Activated naive CD4-positive, alpha-beta T cell treated with Interleukin-2 at 50 U/mL for 16 hours (primary cell): ENCODE measurements around the gene SLC46A1.
"Not testable (repeated sequence)": the region's sequence is repeated elsewhere in the genome, so short reads cannot be mapped to it uniquely, and the experiment has no call there.

Source experiments
- DNase-seq: peaks from one replicate; pipeline ENCODE4 v3.0.0-alpha.2; 2020

The SLC46A1 gene

DNA sequence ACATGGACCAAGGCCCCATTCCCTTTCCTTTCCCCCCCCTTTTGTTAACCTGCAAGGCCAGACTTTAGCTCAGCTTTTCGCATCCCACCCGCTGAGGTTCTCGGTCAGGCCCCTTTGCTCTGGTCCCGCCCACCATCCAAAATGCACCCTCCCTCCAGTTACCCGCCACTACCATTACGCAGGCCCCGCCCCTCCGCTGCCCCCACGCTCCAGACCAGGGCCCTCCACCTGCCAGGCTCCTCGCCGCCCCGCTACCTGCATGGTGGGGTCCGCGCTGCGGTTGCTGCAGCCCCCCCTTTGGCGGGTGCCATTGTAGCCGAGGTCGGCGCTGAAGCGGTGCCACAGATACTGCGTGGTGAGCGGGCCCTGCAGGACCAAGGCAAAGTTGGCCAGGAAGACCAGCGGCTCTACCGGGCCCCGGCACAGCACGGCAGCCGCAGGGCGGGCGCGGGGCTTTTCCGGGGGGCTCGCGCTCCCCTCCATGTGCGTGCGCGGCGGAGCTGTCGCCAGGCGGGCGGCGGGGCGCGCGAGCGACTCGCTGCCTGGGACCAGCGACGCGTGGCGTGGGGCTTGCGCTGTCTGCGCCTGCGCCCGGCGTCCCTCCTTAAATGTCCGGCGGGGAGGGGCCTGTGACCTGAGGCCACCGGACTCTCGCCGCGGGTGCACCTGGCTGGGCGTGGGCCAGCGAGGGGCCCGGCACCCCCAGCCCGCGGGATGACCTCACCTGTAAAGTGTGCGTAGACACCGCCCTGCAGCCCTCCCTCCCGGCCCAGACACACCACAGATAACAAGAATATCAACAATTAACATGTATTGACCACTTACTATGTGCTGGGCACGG lies at the start of gene SLC46A1:
Gene SLC46A1 (minus strand): TSS at position 581 of the 841 bp plus-strand sequence. CDS start 98 bp downstream, at position 483.
- peak; percentile 63 for DNase-seq

DNA sequence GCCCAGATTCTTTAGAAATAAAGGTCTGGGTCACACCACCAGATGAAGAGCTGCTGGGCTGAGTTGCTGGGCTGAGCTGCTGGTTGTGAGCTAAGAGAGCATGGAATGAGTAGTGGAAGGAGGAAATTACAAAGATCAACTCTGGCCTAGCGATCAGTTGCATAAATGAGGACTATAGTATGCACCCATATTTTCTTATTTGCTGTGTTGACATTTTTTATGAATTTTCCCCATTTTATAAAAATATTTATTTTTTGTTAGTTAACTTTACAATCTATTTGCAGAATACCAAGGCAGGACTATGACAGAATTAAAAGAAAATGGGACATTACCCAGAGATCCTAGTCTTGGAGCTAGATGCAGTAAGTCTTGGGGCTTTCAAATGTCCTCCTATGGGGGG lies 43.8 kb upstream of the SLC46A1 start:
- DNase-seq = no peak

DNA sequence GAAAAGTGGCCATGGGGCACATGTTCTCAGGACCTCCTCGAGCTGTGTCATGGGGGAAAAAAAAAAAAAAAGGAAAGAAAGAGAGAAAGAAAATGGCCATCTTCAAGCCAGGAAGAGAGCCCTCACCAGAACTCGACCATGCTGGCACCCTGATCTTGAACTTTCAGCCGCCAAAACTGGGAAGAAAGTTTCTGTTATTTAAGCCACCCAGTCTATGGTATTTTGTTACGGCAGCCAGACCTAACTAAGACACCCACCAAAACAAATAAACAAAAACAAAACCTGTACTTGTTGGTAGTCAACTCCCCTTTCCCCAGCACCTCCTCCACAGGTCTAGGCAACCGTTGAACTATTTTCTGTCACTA lies 41.4 kb upstream of the SLC46A1 start:
- no peak for DNase-seq

DNA sequence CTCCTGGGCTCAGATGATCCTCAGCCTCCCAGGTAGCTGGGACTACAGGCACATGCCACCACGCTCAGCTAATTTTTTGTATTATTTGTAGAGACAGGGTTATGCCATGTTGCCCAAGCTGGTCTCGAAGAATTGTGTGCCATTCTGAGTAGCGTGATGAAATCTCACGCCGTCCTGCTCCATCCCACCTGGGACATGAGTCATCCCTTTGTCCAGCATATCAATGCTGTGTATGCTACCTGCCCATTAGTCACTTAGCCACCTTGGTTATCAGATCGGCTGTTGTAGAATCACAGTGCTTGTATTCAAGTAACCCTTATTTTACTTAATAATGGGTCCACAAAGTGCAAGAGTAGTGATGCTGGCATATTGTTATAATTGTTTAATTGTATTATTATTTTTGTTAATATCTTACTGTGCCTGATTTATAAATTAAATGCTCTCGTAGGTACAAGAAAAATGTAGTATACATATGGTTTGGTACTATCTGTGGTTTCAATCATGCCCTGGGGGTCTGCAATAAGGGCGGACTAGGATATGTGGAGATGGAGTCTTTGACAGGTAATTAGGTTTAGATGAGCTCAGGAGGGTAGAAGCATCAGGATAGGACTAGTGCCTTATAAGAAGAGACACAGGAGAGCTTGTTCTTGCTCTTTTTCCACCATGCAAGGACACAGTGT lies 40.8 kb upstream of the SLC46A1 start:
- DNase-seq = no peak

DNA sequence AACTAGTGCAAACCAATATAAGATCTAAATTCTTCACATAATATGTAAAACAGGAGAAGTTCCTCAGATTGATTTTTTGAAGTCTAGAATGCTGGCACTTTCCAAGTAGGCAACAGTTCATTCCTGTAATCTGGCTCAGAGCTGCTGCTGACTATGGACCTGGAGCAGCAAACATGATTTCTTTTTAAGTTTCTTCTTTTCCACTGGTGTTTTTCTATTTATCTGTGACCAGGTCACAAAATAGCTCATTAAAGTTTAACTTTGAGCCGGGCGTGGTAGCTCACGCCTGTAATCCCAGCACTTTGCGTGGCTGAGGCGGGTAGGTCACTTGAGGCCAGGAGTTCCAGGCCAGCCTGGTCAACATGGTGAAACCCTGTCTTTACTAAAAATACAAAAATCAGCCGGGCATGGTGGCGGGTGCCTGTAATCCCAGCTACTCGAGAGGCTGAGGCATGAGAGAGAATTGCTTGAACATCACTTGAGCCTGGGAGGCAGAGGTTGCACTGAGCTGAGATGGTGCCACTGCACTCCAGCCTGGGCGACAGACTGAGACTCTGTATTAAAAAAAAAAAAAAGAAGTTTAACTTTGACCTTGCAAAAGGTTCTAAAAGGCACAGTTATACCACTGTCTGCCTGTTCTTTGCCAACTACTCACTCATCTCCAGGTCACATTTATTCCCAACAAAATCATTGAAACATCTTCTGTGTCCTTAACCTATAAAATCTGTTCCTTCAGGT lies 38.1 kb upstream of the SLC46A1 start:
- no peak for DNase-seq

DNA sequence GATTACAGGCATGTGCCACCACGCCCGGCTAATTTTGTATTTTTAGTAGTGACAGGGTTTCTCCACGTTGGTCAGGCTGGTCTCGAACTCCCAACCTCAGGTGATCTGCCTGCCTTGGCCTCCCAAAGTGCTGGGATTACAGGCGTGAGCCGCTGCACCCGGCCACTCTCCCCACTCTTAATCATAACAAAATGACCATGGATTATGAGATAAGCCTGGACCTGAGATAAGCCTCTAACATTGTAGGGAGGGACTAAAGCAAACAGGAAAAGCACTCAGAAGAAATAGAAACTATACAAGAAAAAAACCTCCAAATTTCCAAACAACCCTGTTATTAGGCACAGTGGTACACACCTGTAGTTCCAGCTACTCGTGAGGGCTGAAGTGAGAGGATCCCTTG lies 28.3 kb upstream of the SLC46A1 start:
- DNase-seq = not testable (repeated sequence)

DNA sequence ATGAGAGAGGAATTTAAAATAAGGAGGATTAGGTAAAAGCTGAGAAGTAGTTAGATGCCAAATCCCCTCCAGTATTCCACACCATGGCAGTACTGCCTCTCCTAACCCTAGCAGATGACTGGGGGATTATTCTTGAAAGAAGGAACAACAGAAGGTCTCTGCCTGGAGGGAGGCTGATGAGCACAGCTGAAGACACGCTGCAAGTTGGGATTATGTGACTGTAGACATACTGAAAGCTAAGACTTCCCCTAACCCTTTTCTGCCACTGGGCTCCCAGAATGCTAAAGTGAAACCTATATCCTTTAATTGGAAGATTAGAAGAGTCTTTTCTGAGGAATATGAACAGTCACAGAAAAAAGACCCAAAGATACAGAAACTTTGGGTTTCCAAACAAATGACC lies 27.7 kb upstream of the SLC46A1 start:
- DNase-seq = no peak

DNA sequence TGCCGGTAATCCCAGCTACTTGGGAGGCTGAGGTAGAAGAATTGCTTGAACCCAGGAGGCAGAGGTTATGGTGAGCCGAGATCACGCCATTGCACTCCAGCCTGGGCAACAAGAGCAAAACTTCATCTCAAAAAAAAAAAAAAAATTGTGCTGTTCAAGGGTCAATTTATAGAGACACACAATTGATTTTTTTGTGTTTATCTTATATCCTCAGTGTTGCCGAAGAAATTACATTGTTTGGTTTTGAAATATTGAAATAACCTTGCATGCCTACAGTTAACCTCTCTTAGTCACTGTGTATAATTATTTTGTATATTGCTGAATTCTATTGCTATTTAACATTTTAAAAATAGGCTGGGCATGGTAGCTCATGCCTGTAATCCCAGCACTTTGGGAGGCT lies 22.0 kb upstream of the SLC46A1 start:
- DNase-seq = not testable (repeated sequence)

DNA sequence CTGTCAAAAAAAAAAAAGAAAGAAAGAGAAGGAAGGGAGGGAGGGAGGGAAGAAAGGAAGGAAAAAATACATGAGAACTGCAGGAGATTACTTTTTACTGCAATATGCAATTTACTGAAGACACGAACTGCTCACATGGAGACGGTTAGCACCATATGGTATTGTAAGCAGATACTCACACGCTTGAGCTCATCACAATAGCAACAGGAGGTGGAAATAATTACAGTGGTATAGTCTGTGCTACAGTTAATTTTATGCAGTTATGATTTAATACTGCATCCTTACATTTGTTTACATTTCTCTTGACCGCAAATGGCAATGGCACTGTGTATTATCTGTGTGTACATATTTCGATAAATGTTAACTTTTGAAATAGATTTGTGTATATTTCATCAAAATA lies 21.4 kb upstream of the SLC46A1 start:
- DNase-seq = no peak

DNA sequence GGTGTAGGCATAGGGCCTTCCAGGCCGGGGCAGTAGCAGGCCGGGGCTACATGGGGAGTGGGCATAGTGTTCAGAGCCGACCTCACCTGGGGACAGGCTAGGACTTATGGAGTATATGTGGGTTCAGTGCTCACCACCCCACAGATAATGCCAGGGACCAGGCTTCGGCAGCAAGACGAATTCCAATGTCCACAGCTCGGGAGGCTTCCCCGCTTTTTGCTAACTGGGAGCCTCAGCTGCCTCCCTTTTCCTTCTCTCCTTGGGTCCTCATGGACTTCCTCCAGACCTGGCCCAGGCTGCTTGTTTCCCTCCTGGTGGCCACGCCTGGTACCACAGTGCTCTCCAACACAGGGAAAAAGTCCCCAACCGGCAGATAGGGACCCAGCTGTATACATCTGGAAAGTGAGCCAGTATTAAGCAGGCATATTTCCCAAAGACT lies 20.1 kb upstream of the SLC46A1 start:
- no peak for DNase-seq

DNA sequence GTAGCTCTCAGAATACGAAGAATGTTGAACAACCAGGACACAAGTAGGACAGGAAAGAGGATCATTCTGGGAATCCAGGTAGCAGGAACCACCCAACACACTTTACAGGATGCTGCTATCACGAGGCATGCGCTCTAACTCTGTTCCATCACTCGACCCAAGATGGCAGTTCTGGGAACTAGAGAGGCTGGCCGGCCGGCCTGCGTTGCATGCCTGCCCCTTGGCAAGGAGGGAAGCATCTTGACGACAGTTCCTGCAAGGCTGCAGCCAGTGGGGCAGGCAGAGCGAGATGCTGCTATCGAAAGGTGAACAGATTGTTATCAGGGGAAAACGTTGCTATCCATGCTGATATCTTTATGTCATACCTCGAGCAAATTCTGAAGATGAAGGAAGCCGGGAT lies 19.2 kb upstream of the SLC46A1 start:
- no peak for DNase-seq

DNA sequence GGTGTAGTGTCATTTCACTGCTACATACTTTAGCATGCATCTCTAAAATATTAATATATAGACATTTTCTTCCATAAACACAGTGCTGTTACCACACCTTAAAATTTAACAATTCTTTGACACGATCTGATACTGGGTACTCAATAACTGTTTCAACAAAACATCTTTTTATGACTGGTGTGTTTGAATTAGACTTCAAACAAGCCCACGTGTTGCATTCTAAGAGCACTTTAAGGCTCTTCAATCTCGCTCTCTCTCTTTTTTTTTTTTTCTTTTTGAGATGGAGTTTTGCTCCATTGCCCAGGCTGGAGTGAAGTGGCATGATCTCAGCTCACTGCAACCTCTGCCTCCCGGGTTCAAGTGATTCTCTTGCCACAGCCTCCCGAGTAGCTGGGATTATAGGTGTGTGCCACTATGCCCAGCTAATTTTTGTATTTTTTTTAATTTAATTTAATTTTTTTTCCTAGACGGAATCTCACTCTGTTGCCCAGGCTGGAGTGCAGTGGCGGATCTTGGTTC lies 15.8 kb upstream of the SLC46A1 start:
- DNase-seq = no peak

DNA sequence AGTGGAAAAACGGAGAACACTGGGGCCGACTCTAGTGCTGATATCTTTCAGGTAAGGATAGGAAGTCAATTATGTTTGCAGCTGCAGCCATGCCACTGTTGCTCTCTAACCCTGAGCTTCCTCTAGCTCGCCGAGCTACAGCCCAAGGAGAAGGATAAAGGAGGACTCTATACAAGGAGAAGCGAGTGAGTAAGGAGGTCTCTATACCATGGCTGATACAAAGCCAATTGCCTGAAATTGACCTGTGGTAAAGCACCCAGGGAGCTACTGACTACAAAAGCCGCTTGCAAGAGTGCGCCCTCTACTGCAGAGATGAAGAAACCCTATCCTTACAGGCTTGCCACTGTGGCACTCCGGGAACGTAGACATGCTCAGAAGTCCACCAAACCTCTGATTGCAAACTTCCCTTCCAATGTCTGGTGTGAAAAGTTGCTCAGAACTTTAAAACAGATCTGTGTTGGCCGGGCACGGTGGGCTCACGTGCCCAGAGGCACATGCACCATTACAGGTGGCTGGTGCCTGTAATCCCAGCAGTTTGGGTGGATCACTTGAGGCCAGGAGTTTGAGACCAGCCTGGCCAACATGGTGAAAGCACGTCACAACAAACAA lies 10.8 kb upstream of the SLC46A1 start:
- DNase-seq = peak; percentile 52

DNA sequence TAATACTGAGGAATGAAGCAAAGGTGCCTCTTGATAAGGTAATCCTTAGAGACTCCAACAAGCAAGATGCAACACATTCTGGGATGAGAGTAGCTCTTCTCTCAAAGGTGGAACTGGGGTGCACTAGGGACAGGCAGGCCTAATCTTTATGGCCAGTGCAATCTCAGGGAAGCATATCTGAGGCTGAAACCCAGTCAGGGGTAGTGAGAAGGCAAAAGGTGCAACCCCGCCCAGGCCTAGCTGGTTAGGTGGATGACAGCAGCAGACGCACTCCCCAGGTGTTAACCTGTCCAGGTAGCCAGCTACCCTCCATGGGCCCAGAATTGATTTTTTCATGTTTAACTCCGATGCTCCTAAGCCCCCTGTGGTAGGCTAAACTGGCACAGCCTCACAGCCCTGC lies 9.9 kb upstream of the SLC46A1 start:
- DNase-seq = no peak

DNA sequence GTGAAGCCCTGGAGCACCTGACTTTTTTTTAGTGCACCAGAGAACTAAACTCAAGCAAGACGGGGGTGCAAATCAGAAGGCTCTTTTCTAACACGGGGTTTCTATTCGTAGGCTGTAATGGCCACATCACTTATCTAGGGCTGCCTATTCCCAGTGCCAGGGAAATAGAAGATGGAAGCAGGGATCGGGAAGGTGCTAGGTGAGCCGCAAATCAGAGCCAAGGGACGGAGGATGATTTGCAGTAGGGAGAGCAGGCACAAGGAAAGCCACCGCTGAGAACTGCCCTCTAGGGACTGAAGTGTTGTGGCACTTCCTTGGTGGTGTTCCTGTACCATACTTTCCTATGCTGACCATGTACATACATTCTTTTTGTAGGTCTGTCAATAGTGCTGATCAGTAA lies 7.8 kb upstream of the SLC46A1 start:
- no peak for DNase-seq

DNA sequence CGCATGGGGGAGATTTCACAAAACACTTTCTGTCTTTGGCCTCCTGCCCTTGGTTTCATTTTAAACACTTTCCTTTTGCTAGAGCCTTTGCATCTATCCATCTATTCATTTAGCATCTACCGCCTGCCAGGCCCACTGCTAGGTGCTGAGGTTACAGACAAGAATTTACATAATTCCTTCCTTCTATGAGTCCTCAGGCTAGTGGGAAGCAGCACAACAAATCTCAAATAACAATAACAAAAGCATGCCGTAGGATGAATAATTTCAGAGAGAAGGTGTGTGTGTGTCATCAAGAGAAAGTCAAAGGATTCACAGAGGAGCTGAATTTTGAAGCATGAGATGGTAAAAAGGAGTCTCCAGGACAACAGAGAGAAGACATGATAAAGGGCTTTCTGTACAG lies 6.1 kb upstream of the SLC46A1 start:
- DNase-seq = no peak

DNA sequence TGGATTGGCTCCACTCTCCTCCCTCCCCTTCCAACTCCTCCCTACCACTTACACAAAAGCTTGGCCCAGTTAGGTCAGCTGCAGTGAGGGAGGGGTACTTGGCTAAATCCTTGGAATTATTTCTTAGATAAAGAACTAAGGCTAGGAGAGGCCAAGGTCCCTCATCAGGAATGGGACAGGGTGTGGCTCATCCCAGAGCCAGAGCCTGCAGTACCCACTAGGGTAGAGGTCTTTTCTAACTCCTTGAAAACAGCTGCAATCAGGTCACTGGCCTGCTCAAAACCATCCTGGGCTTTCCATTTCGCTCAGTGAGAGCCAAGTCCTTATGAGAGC lies 1.9 kb upstream of the SLC46A1 start:
- no peak for DNase-seq

DNA sequence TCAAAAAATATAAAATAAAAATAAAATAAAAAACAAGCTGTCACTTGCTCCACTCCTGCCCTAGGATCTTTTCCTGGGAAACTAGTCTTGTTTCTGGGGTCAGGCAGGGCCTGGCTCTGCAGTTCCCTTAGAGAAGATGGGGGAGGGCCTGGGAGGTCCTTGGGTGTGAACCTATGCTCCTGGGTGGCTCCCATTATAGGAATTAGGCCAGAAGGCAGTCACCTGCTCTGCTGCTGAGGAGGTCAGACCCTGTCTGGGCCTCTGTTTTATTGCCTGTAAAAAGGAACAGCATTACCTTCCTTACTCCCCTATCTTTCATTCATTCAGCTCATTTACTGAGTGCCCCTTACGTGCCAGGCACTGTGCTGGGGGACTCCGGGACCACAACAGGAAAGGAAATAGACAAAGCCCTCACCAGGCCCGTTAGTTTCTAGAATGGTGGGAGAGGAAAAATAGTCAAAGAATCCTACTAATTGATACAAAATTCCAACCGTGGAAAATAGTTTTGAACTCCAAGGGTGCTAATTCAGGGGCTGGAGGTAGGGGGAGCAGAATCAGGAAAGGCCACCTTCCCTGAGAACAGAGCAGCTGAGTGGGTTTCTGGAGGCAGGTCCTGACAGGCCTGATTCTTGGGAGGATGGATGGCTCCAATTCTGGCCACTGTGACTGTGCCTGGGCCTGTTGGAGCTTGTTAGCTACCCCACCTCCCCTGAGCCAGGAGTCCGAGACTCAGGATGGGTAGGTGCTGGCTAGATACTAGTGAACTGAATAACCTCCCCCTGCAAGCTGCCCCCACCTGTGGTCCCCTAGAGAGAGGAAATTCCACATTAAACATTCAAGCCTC lies 1.3 kb upstream of the SLC46A1 start:
- no peak for DNase-seq

DNA sequence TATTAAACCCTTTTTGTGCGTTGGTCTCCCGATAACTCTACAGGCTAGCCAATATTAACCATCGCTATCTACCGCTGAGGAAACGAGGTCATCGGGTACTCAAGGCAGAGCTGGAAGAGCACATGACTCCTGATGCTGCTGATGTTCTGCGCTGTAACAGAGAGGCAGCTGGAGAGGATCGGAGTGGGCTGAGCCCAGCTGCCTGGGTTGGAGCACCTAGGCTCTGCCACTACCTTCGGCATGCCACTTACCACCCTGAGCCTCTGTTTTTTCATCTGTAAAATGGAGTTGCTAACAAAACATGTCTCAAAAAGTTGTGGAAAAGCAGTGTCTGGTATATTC lies 432 bp upstream of the SLC46A1 start:
- DNase-seq = no peak

DNA sequence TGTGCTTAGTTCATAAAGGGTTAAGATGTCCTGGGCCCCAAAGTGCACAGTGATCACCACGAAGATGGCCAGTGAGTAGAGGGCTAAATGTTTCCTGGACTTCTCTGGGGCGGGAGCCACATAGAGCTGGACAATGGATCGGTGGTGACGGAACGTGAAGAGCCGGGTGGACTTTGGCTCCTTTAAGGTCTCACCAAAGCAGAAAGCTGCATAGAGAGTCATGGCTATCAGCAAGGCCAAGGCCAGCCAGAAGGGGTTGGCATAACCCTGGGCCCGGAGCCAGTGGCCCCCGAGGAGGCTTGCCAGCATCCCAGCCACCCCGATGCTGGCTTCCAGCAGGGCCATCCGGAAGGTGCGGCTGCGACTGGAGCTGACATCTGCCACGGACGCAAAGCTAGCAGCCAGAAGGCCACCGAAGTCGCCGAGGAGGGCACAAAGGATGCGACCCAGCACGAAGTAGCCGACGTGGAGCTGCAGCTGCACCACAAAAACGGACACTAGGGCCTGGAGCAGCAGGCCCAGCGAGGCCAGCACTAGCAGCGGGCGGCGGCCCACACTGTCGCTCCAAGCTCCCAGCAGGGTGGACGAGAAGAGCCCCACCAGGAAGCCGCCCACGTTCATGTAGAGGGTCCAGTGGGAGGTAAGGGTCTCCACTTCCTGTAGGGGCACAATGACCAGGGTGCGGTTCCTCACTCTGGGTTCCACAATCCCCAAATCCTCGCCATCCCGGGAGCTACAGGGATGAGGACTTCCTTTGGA lies 1.0 kb downstream of the SLC46A1 start:
- DNase-seq = no peak

DNA sequence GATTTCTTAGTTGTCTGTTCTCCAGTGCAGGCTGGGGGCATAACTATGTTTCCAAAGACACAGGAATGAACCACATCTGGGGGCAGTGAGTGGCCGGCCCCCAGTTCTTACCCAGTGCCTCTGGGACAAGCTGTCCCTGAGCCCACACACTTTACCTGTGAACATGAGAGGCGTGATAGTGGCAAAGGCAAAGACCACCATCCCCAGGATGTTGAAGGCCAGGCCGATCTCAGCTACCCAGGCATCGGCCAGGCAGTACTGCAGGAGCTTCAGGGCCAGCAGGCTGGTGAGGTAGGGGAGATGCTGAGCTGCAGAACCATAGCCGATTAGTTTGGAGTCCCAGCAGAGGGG lies 1.6 kb downstream of the SLC46A1 start:
- DNase-seq = no peak

DNA sequence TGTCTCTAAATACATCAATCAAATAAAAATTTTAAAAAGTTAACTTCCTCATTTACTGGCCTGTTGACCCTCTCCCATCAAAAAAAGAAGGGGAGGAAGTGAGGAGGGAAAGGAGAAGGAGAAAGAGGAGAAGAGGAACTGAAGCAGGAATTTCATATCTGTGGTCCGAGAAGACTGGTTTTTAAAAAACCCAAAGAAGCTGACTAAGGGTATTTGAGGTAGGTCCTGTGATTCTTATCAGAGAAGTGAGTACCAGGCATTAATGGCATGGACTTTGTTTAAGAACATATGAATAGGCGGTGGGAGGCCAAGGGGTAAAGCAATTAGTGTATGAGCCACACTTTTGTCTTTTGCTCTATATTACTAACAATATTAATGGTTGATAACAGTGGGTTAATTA lies 2.0 kb downstream of the SLC46A1 start:
- no peak for DNase-seq
